Lower leg skin (tissue), 3 donors: ENCODE results near the gene ENPEP.

Experiments used
- POLR2A ChIP-seq, 2 donors: fragments of 450-650 bp; IDR thresholded peaks; one replicate each; pipeline ENCODE4 v1.6.1; 2016 to 2017; ENCODE audit warnings: antibody characterized with exemption in 2 of 2, mild to moderate bottlenecking in 1 of 2, moderate library complexity in 1 of 2
- TF ChIP-seq, protein P1 (sequence below), 3 donors: fragments of 450-650 bp; IDR thresholded peaks; one replicate each; pipeline ENCODE4 v1.5.1; 2016; ENCODE audit warnings: antibody characterized with exemption in 3 of 3, mild to moderate bottlenecking in 3 of 3, moderate library complexity in 2 of 3

- TF ChIP-seq, protein P1, sequence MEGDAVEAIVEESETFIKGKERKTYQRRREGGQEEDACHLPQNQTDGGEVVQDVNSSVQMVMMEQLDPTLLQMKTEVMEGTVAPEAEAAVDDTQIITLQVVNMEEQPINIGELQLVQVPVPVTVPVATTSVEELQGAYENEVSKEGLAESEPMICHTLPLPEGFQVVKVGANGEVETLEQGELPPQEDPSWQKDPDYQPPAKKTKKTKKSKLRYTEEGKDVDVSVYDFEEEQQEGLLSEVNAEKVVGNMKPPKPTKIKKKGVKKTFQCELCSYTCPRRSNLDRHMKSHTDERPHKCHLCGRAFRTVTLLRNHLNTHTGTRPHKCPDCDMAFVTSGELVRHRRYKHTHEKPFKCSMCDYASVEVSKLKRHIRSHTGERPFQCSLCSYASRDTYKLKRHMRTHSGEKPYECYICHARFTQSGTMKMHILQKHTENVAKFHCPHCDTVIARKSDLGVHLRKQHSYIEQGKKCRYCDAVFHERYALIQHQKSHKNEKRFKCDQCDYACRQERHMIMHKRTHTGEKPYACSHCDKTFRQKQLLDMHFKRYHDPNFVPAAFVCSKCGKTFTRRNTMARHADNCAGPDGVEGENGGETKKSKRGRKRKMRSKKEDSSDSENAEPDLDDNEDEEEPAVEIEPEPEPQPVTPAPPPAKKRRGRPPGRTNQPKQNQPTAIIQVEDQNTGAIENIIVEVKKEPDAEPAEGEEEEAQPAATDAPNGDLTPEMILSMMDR (IDR thresholded peaks at IDR 0.05): no peak
- no peak for TF ChIP-seq POLR2A (IDR thresholded peaks at IDR 0.05)
Observed at GRCh38 chr4:110613745-110614144, 137.8 kb downstream of the ENPEP start.
